Fibroblast of peridontal ligament (primary cell): Measurements from ENCODE around the gene KIF26B.

Experiments
- DNase-seq: peaks from one replicate; pipeline ENCODE4 v3.0.0-alpha.2; 2010; ENCODE audit errors: extremely low read depth

The KIF26B gene

DNA sequence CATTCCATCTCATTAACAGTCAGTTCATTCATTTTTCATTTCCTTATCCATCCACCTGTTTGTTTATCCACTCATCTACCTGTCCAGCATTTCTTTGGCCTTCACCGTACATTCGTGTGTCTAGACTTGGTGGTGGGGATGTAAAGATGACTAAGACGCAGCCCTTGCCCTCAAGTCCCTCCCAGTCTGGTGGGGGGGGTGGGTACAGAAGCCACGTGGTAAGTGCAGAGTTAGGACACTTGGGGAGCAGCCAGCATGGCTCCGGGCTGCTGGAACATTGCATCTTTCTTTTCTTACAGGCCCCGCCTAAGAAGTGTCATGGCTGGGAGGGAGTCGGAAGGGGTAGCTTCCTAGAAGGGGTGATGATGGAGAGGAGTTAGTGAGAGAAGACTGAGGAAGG is 17.2 kb downstream of the KIF26B start:
- DNase-seq, result no peak

DNA sequence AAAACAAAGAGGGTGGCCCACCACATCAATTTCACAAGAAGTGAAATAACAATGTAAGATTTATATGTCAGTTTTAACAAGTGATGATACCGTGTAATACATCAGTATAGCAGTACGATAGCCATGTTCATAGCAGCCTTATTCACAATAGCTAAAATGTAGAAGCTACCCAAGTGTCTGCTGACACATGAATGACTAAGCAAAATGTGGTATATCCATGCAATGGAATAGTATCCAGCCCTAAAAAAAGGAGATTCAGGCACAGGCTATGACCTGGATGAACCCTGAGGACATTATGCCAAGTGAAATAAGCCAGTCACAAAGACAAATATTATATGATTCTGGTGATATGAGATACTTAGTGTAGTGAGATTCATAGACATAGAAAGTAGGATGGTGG is 18.0 kb downstream of the KIF26B start:
- no peak for DNase-seq

DNA sequence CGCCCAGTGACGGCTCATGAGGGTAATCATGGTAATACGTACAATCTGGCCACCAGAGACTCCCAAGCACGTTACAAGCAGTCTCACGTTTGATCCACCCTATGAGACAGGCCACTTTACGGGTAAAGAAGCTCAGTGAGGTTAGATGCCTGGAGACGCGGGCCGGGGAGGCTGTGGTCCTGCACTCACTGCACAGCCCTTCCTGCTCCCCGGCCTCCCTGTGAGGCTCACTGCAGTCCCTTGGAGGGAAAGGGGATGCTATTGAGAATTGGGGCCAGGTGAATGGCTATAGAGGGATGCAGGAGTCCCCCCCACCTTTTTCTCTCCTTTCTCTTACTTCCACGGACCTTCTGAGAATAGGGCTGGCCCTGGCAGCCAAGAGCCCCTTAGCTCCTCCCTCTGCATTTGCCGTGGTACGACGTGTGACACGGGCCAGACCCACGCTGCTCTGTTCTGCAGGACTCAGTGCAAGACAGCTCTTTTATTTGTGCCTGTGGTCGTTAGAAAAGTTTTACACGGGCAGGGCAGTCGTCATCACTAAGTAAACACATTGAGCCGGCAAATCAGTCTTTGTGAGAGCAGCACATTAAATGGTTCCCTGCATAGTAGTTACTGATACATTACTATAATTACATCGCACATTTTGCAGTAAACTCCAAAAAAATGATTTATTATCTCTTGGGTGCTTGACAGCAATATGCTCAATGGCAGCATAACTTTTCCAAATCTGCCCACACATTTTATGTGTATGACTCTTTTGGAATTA is 18.8 kb downstream of the KIF26B start:
- no peak for DNase-seq

DNA sequence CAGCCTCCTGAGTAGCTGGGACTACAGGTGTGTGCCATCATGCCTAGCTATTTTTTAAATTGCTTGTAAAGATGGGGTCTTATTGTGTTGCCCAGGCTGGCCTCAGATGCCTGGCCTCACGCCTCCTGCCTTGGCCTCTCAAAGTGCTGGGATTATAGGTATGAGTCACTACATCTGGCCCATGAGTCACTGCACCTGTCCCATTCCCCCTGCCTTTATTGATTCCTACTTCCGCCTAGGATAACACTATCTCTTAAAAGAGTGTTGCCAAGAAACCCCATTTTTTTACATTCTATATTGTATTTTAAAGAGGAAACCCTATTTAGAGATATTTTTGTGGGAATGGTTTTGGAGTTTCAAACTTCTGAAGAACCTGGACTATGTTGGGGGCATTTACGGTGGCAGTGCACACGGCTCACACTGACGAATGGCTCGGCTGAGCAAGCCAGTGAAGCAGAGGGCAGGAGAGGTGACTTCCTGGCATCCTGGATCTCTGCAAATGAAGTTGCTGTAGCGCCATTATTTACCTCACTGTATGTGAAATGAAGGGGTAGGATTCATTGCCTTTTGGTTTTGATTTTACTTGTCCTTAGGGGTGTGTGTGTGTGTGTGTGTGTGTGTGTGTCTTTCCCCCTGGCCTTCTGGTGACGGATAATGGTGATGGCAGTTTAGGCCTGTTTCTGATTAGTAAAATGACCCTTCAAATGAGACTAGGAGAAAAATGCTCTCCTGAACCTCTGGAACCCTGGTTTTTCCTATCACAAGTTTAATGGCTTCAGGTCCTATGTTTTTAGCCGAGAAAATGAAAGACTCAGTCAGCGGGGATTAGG is 22.5 kb downstream of the KIF26B start:
- DNase-seq, result no peak

GRCh38 chr1:245179706-245180105 is 24.9 kb downstream of the KIF26B start:
- DNase-seq, result no peak

- no peak for DNase-seq
Measured at GRCh38 chr1:245180496-245181157, 25.8 kb downstream of the KIF26B start.

- no peak for DNase-seq
Measured at GRCh38 chr1:245181158-245181517, 26.4 kb downstream of the KIF26B start.

GRCh38 chr1:245182028-245182427 is 27.2 kb downstream of the KIF26B start:
- no peak for DNase-seq

DNA sequence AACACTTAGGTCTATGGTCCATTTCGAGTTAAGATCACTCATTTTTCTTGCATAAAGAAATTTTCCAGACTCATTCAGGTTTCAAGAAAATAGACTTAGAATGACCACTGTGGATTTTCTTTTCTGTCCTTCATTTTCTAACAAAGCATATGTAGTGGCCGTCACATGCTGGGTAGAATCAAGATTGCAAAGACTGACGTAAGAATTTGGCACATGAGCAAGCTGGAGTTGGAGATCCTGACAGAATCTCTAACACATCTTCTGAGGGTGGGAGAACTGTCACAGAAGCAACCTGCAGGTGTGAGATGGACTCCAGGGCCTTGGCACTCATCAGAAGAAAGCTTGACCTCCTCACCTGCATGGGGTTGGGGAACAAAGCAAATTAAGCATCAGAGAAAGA is 28.6 kb downstream of the KIF26B start:
- DNase-seq, result no peak

- DNase-seq, result no peak
Measured at GRCh38 chr1:245184779-245185178, 30.0 kb downstream of the KIF26B start.

- peak; percentile 35 for DNase-seq
Measured at GRCh38 chr1:245188403-245188802, 33.6 kb downstream of the KIF26B start.

- DNase-seq, result no peak
Measured at GRCh38 chr1:245195398-245195797, 40.6 kb downstream of the KIF26B start.

GRCh38 chr1:245197121-245197520 is 42.3 kb downstream of the KIF26B start:
- DNase-seq, result no peak

- peak; percentile 65 for DNase-seq
Measured at GRCh38 chr1:245197911-245198379, 43.2 kb downstream of the KIF26B start.

DNA sequence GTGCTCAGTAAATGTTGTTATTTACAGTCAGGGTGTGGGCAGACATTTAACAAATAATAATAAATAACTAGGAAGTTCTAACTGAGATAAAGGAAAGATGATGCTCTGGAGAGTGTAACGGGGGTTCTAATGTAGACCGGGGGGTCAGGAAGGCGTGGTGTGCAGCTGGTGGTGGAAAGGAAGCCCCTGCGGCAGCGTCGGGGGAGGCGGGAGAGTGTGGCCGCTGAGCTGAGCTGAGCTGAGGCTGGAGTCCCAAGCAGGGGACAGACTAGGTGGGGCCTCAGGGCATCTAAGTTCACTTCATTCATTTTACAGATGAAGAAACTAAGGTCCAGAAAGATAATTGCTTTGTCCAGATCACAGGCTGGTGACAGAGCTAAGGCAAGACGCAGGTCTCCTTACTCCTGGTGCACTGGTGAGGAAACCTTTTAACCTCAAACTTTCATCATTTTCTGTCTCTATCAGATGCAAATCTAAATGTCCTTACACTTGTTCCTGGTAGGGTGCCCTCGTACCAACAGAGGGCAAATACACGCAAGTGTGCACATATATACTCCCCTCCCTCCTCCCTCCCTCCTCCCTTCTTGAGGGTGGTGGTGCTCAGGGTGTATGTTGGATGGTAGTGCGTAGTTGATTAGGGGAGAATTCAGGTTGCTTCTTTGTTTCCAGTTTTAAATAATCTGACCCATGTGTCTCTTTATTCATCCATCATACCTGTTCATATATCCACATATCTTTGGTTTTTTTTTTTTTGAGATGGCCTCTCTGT is 44.1 kb downstream of the KIF26B start:
- DNase-seq, result no peak

DNA sequence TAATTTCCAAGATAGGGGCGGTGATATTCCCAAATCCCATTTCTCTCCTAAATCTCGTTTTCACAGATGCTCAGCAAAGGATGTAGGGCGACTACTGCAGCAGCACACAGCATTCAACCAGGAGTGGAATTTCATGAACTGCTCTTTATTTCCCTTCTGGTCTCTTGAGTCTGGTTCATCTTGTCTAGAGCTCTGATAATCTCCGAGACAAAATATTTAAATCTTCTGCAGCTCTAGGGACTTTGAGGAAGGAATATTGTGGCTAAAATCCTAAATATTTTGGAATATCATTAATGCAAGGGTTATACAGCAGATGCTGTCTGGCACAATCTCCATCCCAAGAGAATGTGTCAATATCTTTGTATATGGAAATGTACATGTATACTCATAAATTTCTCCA is 45.4 kb downstream of the KIF26B start:
- no peak for DNase-seq

DNA sequence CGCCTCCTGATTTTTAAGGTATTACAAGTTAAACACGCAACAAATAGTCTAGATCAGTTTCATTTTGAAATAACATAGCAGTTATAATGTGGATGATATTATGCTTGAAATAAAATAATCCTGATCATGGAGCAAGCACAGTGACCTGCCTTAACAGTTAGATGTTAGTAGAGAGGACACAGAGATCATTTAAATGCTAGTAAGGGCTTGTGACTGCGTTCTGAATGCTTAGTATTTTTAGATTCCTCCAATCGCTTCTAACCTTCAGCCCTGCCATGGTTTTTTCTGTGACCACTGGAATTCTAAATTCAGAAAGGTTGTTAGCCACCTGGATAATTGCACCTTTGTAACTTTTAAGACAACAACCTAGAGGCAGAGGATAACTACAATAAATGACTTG is 46.4 kb downstream of the KIF26B start:
- DNase-seq, result no peak

DNA sequence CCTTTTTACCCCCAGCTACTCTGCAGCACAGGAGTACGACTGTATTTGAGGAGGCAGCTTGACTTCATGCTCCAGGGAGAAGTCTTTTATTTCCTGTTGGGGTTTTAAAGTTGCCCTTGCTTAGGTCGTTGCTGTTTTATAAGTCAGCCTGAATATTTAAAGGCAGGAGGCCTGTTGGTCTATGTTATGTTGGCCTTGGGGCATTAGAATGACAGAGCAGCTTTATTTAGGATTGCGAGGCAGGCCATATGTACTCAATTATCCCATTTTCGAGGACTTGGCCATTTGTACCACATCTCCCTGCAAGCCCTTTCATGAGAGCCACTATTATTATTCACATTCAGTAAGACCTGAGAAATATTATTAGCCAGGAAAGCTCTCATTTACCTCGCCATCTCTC is 47.0 kb downstream of the KIF26B start:
- peak; percentile 53 for DNase-seq

DNA sequence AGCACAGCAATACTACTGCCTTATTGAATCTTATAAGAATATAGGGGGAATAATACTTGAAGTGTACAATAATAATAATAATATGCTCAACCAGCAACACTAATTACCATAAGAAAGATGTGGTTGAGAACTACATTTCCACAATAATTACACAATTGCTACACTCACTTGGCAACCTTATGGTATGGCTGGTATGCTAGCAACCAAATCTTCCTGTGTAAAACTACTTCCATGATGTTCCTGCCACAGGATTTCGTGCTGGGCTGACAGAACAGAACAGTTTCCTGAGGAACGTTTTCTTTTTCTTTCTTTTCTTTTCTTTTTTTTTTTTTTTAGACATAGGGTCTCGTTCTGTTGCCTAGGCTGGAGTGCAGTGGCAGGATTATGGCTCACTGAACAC is 50.6 kb downstream of the KIF26B start:
- peak; percentile 44 for DNase-seq

GRCh38 chr1:245205864-245206263 is 51.1 kb downstream of the KIF26B start:
- no peak for DNase-seq

DNA sequence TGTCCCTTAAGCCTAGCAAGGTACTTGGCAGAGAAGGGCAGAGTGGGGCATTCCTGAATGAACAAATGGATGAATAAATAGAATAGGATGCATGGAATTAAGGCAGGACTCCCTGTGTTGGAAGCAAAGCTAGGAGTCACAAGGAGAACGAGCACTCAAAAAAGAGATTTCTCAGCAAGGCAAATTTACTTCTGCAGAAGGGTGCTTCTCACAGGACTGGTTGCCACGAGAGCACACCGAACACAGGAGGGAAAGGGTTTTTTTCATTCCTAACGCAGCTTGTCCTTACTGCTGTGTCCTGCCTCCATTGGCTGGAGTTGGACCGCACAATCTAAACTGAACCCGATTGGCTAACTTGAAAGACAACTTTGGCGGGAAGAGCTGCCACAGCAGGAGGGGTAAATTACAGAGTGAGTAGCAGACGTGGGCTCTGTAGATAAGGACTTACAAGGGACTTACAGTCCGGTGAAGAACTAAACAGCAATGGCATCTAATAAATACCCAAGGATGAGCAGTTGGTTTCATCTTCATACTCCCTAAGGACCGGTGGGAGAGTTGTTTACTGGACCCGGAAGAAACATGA is 52.4 kb downstream of the KIF26B start:
- no peak for DNase-seq
